Measurements from ENCODE around the gene ADCY4. TPM values are rescaled to one million over a fixed set of nuclear protein-coding genes. Genes with fewer than 3 reads are reported as not detected.

The ADCY4 gene
- total RNA-seq, 1 donor from 2014 or later: 143 TPM

DNA sequence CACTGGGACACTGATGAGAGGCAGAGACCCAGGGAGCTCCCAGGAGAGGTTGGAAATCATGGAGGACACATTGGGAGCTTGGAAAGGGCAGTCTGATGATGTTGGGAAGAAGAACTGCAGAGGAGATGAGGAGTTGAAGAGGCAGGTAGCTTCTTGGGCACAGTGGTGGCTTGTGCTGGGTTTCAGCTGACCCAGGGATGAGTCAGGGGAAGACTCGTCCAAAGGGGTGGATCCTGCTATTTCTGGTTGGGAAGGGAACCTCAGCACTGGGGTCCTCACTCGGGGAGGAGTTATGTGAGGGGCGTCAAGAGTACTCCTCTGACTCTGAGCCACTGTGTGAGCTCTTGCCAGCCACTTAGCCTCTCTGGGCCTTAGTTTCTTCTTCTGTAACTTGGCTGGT, 11.5 kb downstream of the ADCY4 start:
- H3K36me3 ChIP-seq: no peaks in the 10 kb centered on the region
- intact Hi-C loops (cut with DNase I): no loop called here

DNA sequence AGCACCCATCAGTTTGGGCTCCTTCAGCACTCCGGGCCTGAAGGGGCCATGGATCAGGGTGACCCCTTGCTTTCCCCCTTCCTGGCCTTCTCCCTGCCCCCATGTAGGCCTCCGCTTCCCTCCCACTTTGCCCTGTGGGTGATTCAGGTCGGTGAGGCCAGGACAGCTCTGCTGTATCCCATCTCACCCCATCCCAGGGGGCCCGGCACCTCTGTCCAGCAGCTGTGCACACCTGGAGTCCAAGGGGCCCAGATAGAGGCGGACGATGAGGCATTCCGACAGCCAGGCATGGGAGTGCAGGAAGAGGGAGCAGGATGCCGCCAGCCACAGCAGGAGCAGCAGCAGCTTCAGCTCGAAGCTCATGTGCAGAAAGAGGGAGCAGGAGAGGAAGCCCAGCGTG, 12.2 kb downstream of the ADCY4 start:
- H3K36me3 ChIP-seq: no peaks in the 10 kb centered on the region
- no peaks in the 10 kb centered on the region for H3K27me3 ChIP-seq
- H3K9me3 ChIP-seq: no peaks in the 10 kb centered on the region
- TF ChIP-seq, protein P1, sequence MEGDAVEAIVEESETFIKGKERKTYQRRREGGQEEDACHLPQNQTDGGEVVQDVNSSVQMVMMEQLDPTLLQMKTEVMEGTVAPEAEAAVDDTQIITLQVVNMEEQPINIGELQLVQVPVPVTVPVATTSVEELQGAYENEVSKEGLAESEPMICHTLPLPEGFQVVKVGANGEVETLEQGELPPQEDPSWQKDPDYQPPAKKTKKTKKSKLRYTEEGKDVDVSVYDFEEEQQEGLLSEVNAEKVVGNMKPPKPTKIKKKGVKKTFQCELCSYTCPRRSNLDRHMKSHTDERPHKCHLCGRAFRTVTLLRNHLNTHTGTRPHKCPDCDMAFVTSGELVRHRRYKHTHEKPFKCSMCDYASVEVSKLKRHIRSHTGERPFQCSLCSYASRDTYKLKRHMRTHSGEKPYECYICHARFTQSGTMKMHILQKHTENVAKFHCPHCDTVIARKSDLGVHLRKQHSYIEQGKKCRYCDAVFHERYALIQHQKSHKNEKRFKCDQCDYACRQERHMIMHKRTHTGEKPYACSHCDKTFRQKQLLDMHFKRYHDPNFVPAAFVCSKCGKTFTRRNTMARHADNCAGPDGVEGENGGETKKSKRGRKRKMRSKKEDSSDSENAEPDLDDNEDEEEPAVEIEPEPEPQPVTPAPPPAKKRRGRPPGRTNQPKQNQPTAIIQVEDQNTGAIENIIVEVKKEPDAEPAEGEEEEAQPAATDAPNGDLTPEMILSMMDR (IDR thresholded peaks at IDR 0.05): no peak
- H3K4me1 ChIP-seq: no peaks in the 10 kb centered on the region
- no peak overlapping the region for H3K4me3 ChIP-seq
- no peak for DNase-seq (ENCODE audit: low spot score in 2 of 2)
- no peak overlapping the region for H3K27ac ChIP-seq
- intact Hi-C loops (cut with DNase I): no loop called here

More for the DNA sequence above, 11.5 kb downstream of the ADCY4 start:
- no peaks in the 10 kb centered on the region for H3K4me1 ChIP-seq
- TF ChIP-seq, protein P1 (IDR thresholded peaks at IDR 0.05): no peak
- no peak overlapping the region for H3K27ac ChIP-seq
- DNase-seq (ENCODE audit: low spot score in 2 of 2): no peak
- no peaks in the 10 kb centered on the region for H3K9me3 ChIP-seq
- no peaks in the 10 kb centered on the region for H3K27me3 ChIP-seq
- H3K4me3 ChIP-seq: no peak overlapping the region

DNA sequence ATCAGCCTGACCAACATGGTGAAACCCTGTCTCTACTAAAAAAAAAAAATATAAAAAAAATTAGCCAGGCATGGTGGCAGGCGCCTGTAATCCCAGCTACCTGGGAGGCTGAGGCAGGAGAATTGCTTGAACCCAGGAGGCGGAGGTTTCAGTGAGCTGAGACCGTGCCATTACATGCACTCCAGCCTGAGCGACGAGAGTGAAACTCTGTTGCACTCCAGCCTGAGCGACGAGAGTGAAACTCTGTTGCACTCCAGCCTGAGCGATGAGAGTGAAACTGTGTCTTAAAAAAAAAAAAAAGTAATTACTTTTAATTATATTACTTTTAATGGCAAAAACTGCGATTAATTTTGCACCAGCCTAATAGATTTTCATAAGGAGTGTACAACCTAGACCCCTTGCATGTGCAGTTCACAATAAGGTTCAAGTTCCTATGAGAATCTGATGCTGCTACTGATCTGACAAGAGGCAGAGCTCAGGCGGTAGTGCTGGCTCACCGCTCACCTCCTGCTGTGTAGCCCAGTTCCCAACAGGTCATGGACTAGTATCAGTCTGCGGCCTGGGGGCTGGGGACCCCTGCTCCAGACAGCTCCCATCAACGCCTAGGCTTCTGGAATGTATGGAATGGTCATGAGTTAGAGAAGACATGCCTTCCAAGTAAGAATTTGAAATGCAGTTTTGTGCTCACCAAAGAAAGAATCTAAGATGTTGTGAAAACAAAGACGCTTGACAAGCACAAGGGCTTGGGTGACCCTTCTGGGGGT, 13.5 kb downstream of the ADCY4 start:
- Histone ChIP-seq H3K4me3 (no peak overlapping the region), H3K4me1 (peaks cover 0 to 2% of the 10 kb centered on the region in 2 donors), H3K27me3 (peaks cover 2% of the 10 kb centered on the region), H3K27ac (no peak overlapping the region), H3K9me3 (no peaks in the 10 kb centered on the region), H3K36me3 (no peaks in the 10 kb centered on the region)
- DNase-seq (ENCODE audit: low spot score in 2 of 2): no peak
- TF ChIP-seq, protein P1 (IDR thresholded peaks at IDR 0.05): no peak
- intact Hi-C loops (cut with DNase I): no loop called here

DNA sequence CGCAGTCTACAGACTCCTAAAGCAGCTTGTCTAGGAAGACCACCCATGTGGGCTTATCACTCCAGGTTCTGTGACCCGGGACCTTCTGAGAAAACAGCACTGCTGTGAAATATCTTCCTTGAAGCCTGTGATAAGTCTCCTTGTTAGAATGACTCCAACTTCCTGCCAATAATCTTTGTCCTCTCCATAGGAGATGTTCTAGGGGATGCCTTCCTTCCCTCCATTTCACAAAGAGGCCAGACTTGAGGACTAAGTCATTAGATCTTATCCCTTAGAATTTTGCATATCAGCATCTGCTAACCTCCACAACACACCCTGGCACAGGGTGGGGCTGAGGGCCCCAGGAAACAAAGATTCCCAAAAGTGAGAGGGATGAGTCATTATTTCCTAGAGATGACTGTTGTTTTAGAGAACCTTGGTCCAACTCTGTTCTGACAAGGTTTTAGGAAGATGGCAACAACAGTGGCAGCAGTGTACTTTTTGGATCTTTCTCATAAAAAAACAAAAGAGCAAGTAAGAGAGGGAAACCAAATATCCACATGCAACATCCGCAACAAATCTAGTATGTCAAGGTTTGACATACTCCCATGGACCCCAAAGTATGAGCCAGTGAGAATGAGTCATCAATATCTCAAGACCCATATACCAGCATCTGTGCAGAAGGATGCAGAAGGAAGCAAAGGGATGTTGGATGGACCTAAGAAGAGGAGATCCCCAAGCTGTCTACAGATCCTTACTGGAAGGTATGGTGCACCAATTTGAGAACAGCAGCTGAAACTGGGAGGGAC, 17.5 kb downstream of the ADCY4 start:
- Histone ChIP-seq H3K4me3 (no peak overlapping the region), H3K27ac (no peak overlapping the region), H3K36me3 (no peaks in the 10 kb centered on the region), H3K9me3 (no peaks in the 10 kb centered on the region), H3K27me3 (peaks cover 4% of the 10 kb centered on the region), H3K4me1 (peaks cover 0 to 6% of the 10 kb centered on the region in 2 donors)
- DNase-seq (ENCODE audit: low spot score in 2 of 2): no peak
- intact Hi-C loops (cut with DNase I): no loop called here
- TF ChIP-seq, protein P1 (IDR thresholded peaks at IDR 0.05): no peak

DNA sequence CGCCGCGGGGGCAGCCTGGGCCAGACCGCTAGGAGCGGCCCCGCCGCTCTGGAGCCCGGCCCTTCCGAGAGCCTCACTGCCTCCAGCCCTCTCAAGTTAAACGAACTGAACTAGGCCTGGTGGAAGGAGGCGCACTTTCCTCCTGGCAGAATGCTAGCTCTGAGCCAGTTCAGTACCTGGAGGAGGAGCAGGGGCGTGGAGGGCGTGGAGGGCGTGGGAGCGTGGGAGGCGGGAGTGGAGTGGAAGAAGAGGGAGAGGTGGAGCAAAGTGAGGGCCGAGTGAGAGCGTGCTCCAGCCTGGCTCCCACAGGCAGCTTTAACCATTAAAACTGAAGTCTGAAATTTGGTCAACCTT, 18.3 kb downstream of the ADCY4 start:
- H3K36me3 ChIP-seq: no peaks in the 10 kb centered on the region
- peaks cover 4% of the 10 kb centered on the region for H3K27me3 ChIP-seq
- no peak overlapping the region for H3K4me3 ChIP-seq
- DNase-seq (ENCODE audit: low spot score in 2 of 2): no peak
- H3K9me3 ChIP-seq: no peaks in the 10 kb centered on the region
- peaks cover 0 to 6% of the 10 kb centered on the region in 2 donors for H3K4me1 ChIP-seq
- TF ChIP-seq, protein P1 (IDR thresholded peaks at IDR 0.05): no peak
- intact Hi-C loops (cut with DNase I): no loop called here
- no peak overlapping the region for H3K27ac ChIP-seq

Data from ascending aorta (tissue), 2 donors.